NCI-H2171 (cell line): ENCODE measurements around the gene UMODL1.
A peak's percentile ranks its signal among the peaks of the same experiment; 100 is the strongest.

Experiments
- DNase-seq: peaks from one replicate; lab custom pipeline; 2025; lab: John Stamatoyannopoulos, UW

UMODL1 gene

GRCh38 chr21:42039911-42040351, 31.2 kb upstream of the UMODL1 start:
- peak; percentile 17 for DNase-seq

GRCh38 chr21:42040411-42041180, 30.5 kb upstream of the UMODL1 start:
- no peak for DNase-seq

GRCh38 chr21:42041246-42041645, 29.9 kb upstream of the UMODL1 start:
- no peak for DNase-seq

GRCh38 chr21:42041711-42042110, 29.4 kb upstream of the UMODL1 start:
- DNase-seq = no peak

GRCh38 chr21:42042651-42043050, 28.5 kb upstream of the UMODL1 start:
- DNase-seq = peak; percentile 47

GRCh38 chr21:42043201-42043895, 27.8 kb upstream of the UMODL1 start:
- no peak for DNase-seq

- no peak for DNase-seq
Measured at GRCh38 chr21:42043961-42044360, 27.2 kb upstream of the UMODL1 start.

GRCh38 chr21:42044871-42045495, 26.1 kb upstream of the UMODL1 start:
- DNase-seq = no peak

GRCh38 chr21:42047821-42048613, 23.1 kb upstream of the UMODL1 start:
- no peak for DNase-seq

- DNase-seq = no peak
Measured at GRCh38 chr21:42048870-42049577, 22.1 kb upstream of the UMODL1 start.

- no peak for DNase-seq
Measured at GRCh38 chr21:42049578-42050430, 21.3 kb upstream of the UMODL1 start.

- DNase-seq = no peak
Measured at GRCh38 chr21:42051788-42052187, 19.3 kb upstream of the UMODL1 start.

GRCh38 chr21:42055425-42055824, 15.7 kb upstream of the UMODL1 start:
- DNase-seq = no peak

GRCh38 chr21:42056468-42056867, 14.6 kb upstream of the UMODL1 start:
- DNase-seq = no peak

- no peak for DNase-seq
Measured at GRCh38 chr21:42056996-42057689, 14.0 kb upstream of the UMODL1 start.

GRCh38 chr21:42057851-42058437, 13.2 kb upstream of the UMODL1 start:
- no peak for DNase-seq

GRCh38 chr21:42058631-42059111, 12.4 kb upstream of the UMODL1 start:
- no peak for DNase-seq

GRCh38 chr21:42059141-42059540, 12.0 kb upstream of the UMODL1 start:
- no peak for DNase-seq

- no peak for DNase-seq
Measured at GRCh38 chr21:42059721-42060120, 11.4 kb upstream of the UMODL1 start.
